Lower leg skin (tissue), 4 donors: ENCODE data around the gene PTPN18. TPM values are rescaled to one million over a fixed set of nuclear protein-coding genes. Genes with fewer than 3 reads are reported as not detected.

ENCODE experiments used
- DNase-seq, 2 donors: peaks; one replicate each; pipeline ENCODE4 v3.0.0-alpha.2; 2019; ENCODE audit warnings: low spot score in 2 of 2
- H3K4me3 ChIP-seq: fragments of 200-600 bp; sonication (generic); 2 replicates; pipeline ENCODE4 v1.5.1; 2017; ENCODE audit warnings: mild to moderate bottlenecking, low read depth; ENCODE audit not compliant: poor library complexity, severe bottlenecking
- POLR2A ChIP-seq, 2 donors: fragments of 450-650 bp; IDR thresholded peaks; one replicate each; pipeline ENCODE4 v1.6.1; 2016 to 2017; ENCODE audit warnings: antibody characterized with exemption in 2 of 2, mild to moderate bottlenecking in 1 of 2, moderate library complexity in 1 of 2
- WGBS, 2 donors: methylation state at CpG; one replicate each; pipeline ENCODE4 v1.1.5; 2018; 5-methylcytosine and 5-hydroxymethylcytosine counted together
- intact Hi-C: fragments of 100-400 bp; cut with DNase I; formaldehyde crosslinking; loops from one replicate; pipeline ENCODE4 v1.15.0; 2023; ENCODE audit warnings: low total_unique reads
- total RNA-seq, 4 donors: library from RNA; depleted of rRNA; stranded (reverse); fragments of >200 nt; gene quantifications; one replicate each; pipeline ENCODE4 v1.1.0, GENCODE V29; 2016
- TF ChIP-seq, protein P1 (sequence below), 3 donors: fragments of 450-650 bp; IDR thresholded peaks; one replicate each; pipeline ENCODE4 v1.5.1; 2016; ENCODE audit warnings: antibody characterized with exemption in 3 of 3, mild to moderate bottlenecking in 3 of 3, moderate library complexity in 2 of 3

PTPN18 gene
- total RNA-seq, 4 donors from 2014 or later: 18.7 to 31.1 (median 25.4) TPM

DNA sequence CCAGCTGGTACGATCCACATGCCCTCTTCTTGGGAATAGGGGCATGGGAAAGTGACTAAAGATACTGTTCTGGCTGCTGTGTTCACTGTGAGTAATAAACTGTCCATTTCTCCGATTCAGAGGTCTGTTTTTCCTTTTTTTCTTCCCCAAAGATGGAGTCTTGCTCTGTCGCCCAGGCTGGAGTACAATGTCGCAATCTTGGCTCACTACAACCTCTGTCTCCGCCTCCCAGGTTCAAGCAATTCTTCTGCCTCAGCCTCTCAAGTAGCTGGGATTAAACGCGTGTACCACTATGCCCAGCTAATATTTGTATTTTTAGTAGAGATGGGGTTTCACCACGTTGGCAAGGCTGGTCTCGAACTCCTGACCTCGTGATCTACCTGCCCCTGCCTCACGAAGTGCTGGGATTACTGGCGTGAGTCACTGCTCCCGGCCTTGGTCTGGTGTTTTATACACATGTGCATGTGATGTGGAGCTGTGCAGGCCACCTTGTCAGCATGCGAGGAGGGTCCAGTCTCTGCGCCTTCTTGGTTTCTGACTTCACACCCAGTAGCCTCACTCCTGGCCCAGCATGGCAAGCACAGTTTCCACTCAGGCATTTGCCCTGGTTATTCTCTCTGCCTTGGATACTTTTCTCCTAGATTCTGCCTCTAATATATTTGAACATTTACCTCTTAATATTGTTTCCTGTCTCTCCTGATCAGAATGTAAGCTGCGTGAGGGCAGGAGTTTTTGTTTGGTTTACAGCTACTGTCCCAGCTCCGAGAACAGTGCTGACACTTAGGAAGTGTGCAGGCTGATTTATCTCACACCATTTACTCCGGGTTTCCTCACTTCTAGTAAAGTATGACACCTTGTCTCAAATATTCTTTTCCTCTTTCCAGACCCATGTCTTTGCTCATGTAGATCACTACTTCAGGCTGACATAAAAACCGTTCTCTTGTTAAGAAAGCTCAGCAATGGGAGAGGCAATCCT lies 19.7 kb downstream of the PTPN18 start:
- no peak overlapping the region for H3K4me3 ChIP-seq
- intact Hi-C loops: no loop called here

DNA sequence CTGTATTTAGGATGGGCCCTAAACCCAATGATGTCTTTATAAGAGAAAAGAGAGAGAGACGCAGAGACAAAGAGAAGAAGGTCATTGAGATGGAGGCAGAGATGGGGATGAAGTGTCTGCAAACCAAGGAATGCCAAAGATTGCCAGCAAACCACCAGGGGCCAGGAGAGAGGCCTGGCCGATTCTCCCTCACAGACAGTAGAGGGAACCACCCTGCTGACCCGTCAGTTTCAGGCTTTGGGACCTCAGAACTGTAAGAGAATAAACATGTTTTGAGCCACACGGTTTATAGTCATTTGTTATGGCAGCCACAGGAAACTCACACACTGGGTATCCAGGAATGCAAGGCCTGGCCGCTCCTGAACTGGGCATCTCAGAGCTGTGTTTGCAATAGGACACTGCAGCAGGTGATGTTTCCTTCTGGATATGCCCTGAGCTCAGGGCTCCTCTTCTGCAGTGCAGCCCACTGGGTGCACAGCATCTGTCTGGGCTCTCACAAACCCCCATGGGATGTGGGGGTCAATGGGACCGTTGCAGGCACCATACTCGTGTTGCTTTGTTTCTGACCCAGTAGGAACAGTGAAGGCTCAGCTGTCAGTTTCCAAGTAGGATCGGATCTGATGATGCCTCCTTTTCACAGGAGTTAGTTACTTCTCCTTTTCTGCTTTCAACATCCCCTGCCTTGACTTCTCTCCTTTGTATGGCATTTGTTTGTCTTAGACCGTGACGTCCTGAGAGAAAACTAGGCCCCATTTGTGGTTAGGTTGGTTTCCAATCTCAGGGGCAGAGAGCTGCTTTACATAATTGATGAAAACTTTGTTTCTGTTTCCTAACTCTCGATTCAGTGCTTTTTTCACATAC lies 20.8 kb downstream of the PTPN18 start:
- TF ChIP-seq, protein P1, sequence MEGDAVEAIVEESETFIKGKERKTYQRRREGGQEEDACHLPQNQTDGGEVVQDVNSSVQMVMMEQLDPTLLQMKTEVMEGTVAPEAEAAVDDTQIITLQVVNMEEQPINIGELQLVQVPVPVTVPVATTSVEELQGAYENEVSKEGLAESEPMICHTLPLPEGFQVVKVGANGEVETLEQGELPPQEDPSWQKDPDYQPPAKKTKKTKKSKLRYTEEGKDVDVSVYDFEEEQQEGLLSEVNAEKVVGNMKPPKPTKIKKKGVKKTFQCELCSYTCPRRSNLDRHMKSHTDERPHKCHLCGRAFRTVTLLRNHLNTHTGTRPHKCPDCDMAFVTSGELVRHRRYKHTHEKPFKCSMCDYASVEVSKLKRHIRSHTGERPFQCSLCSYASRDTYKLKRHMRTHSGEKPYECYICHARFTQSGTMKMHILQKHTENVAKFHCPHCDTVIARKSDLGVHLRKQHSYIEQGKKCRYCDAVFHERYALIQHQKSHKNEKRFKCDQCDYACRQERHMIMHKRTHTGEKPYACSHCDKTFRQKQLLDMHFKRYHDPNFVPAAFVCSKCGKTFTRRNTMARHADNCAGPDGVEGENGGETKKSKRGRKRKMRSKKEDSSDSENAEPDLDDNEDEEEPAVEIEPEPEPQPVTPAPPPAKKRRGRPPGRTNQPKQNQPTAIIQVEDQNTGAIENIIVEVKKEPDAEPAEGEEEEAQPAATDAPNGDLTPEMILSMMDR (IDR thresholded peaks at IDR 0.05): no peak
- no peak for TF ChIP-seq POLR2A (IDR thresholded peaks at IDR 0.05)
- DNase-seq: peak in 1 of 2 donors; percentile 67
- H3K4me3 ChIP-seq: no peak overlapping the region
- intact Hi-C loops: no loop called here
- 66 to 78% methylated on average over 11 of the region's 11 CpGs for WGBS, 2 donors

More for the DNA sequence above, 19.7 kb downstream of the PTPN18 start:
- peak in 1 of 2 donors; percentile 49 for DNase-seq
- TF ChIP-seq, protein P1 (IDR thresholded peaks at IDR 0.05): no peak
- no peak for TF ChIP-seq POLR2A (IDR thresholded peaks at IDR 0.05)
- WGBS, 2 donors: 93% methylated on average over 19 of the region's 19 CpGs

DNA sequence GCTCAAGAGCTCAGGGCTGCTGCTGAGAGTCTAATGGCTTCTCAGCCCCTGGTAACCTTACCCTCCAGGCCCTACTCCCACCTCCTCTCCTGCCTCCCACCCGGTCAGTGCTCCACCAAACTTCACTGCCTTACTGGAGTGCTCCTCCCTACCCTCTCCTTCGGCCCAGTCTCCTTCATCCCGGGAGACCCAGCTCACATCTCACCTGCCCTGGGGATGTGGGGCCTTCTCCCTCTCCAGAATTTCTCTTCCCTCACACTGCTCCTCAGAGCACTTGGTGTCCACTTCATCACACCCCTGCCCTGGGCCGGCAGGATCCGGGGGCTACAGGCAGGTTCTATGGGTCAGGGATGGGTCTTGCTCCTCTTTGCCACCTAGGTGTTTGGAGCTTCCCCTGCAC lies 21.6 kb downstream of the PTPN18 start:
- DNase-seq: peak in 1 of 2 donors; percentile 31
- no peak overlapping the region for H3K4me3 ChIP-seq
- TF ChIP-seq POLR2A (IDR thresholded peaks at IDR 0.05): no peak
- TF ChIP-seq, protein P1 (IDR thresholded peaks at IDR 0.05): no peak
- WGBS, 2 donors: 93 to 94% methylated on average over 5 of the region's 5 CpGs
- intact Hi-C loops: no loop called here

DNA sequence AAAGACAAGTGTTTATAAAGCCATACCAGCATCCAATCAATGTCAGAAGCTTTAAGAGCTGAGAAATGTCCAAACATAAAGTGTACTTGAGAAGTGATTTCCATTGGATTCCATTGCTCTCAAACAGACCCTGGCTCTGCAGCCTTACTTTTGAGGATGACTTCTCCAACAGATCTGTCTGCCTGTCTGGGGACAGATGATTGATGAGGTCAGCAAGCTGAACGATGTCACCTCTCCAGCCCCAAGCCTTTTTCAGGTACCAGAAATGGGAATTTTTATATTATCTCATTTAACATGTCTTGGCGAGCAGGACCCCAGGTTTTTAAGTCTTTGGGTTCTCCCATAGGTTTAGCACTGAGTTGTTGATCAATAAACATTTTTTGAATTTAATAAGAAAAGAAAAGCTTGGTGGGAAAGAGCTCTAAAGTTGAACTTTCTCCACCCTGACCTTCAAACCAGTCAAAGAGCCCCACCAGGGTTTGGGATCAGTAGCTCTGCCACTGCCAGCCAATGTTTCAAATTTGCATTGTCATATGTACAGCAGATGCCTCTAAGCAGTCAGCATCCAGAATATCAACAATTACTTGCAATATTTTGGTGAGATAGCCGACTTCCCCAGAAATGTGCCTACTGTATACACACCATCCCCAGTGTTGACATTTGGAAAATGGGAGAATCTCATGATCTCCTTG lies 22.5 kb downstream of the PTPN18 start:
- intact Hi-C loops: no loop called here
- TF ChIP-seq, protein P1 (IDR thresholded peaks at IDR 0.05): no peak
- 78 to 82% methylated on average over 3 of the region's 3 CpGs for WGBS, 2 donors
- DNase-seq: no peak
- no peak overlapping the region for H3K4me3 ChIP-seq

DNA sequence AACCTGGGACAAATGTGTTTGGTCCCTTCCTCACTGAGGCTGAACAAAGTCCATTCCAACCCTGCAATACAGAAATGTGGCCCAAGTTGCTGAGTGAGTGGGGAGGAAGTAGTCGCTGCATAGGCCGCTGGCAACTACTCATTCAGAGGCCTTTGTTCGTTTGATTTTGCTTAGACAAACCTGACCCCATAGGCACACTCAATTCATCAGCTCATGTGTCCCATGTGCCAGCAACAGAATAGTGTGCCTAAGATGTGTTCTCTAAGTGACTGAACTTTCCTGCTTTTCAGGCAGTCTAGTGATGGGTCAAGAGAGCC lies 23.0 kb downstream of the PTPN18 start:
- intact Hi-C loops: no loop called here
- H3K4me3 ChIP-seq: no peak overlapping the region
- WGBS, 2 donors: 92 to 93% methylated on average over 3 of the region's 3 CpGs
- TF ChIP-seq POLR2A (IDR thresholded peaks at IDR 0.05): no peak
- TF ChIP-seq, protein P1 (IDR thresholded peaks at IDR 0.05): no peak
- peak in 1 of 2 donors; percentile 45 for DNase-seq
